GM20000 (cell line): Measurements from ENCODE around the gene TUBB1.
"Not testable (repeated sequence)": the region's sequence is repeated elsewhere in the genome, so short reads cannot be mapped to it uniquely, and the experiment has no call there.

Experiments
- DNase-seq: peaks from one replicate; pipeline ENCODE4 v3.0.0; 2012; ENCODE audit warnings: low spot score
- CTCF ChIP-seq: IDR thresholded peaks from 2 replicates; pipeline ENCODE4 v1.5.1; 2012; ENCODE audit warnings: mild to moderate bottlenecking, control low read depth; ENCODE audit errors: extremely low read depth, missing control alignments

The TUBB1 gene

DNA sequence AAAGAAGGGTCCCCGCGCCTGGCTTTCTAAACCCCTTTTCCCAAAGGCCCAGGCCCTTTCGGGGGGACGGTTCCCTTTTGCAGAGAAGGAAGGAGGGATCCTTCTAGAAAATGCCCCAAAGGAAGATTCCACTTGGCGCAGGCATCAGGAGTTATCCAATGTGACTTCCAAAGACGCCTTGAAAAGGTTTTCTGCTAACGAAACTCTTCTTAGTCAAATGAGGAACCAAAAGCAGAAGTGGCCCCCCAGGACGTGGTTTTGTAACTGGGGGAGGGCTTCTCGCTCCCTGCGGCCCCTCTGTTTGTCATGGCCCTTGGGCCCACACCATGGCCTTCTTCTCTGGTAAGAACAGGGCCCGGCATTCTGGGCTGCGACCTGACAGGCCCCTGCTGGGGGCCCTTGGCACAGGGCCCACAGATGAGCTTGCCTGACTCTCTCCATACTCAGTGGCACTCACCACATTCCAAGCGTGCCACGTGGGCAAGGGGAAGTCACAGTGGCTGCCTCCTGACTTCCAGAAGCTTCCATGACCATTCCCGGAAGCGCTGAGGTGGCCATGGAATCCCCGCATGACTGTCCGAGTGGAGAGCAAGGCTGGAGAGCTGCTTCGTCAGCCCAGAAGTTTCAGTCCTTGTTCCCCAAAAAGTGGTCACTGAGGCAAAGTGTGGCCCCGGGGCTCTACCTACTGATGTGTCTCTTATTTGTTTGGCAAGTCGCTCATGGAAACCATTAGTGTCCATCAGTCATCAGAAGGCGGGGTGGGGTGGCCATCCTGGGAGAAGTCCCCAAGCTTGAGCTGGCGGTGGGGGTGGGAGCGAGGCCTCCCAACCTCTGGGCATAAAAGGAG lies 11.3 kb upstream of the TUBB1 start:
- no peak for TF ChIP-seq CTCF
- peak; percentile 92 for DNase-seq

DNA sequence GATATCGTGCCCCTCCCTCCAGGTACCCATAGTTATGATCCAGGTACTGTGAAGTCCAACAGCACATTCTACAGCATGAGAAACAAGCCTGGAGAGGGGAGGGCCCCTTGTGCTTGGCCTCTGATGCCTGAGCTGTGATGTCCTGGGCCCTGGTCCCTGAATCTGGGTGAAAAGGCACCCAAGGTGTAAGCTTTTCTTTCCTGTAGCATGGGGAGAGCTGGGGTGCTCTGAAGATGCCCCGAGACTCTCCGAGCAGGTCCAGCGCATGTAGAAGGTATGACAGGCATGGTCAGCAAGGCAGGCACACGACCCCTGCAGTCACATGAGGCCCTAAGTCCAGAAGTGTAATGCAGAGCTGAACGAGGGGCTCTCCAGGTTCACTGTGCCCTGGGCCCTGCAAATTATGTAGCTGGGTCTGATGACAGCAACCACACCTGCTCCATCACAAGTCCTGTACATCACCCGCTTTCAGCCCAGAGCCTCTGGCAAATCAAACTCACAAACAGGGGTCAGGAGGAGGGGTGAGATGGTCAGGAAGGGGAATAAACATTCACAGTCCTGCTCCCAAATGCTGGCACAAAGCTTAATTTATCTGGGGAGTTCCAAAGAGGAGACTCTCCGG lies 10.4 kb upstream of the TUBB1 start:
- no peak for TF ChIP-seq CTCF
- DNase-seq = no peak

- no peak for DNase-seq
- no peak for TF ChIP-seq CTCF
These were observed 8.8 kb upstream of the TUBB1 start for GRCh38 chr20:59010321-59010994.

GRCh38 chr20:59010995-59011873 lies 8.0 kb upstream of the TUBB1 start:
- no peak for TF ChIP-seq CTCF

DNA sequence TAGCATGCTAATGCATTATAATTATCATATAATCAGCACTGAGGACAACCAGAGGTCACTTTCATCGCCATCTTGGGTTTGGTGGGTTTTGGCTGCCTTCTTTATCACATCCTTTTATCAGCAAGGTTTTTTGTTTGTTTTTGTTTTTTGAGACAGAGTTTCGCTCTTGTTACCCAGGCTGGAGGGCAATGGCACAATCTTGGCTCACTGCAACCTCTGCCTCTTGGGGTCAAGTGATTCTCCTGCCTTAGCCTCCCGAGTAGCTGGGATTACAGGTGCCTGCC lies 7.4 kb upstream of the TUBB1 start:
- DNase-seq = not testable (repeated sequence)

More at GRCh38 chr20:59010995-59011873, 8.0 kb upstream of the TUBB1 start:
- DNase-seq = no peak

- no peak for DNase-seq
- TF ChIP-seq CTCF = no peak
These were observed 5.9 kb upstream of the TUBB1 start for GRCh38 chr20:59013031-59013951.
